ENCODE measurements around the gene FAM111B.
A peak's percentile ranks its signal among the peaks of the same experiment; 100 is the strongest.
"Not testable (repeated sequence)": the region's sequence is repeated elsewhere in the genome, so short reads cannot be mapped to it uniquely, and the experiment has no call there.

FAM111B gene

GRCh38 chr11:59097113-59097708 is 9.8 kb upstream of the FAM111B start:
- no peak for DNase-seq (ENCODE audit: extremely low spot score)
- ChIA-PET CTCF (interaction anchor here (0.7 to 1.0 kb wide), 3 partner anchors 10 to 61 kb away, joined by 3 read pairs; partner anchors contain the start of gene FAM111B), POLR2A (no interaction called here)
- TF ChIP-seq NFRKB (IDR thresholded peaks at IDR 0.05) (no peak), TARDBP (IDR thresholded peaks at IDR 0.05) (no peak), FOXK2 (IDR thresholded peaks at IDR 0.05) (no peak), SP1 (IDR thresholded peaks at IDR 0.05) (no peak), LEF1 (IDR thresholded peaks at IDR 0.05; ENCODE audit: borderline replicate concordance) (no peak), PKNOX1 (IDR thresholded peaks at IDR 0.05) (no peak), HDGF (IDR thresholded peaks at IDR 0.05; ENCODE audit: borderline replicate concordance) (no peak), FOXA1 (IDR thresholded peaks at IDR 0.05) (no peak), ZNF384 (IDR thresholded peaks at IDR 0.05) (no peak), CTBP1 (IDR thresholded peaks at IDR 0.05; ENCODE audit: borderline replicate concordance) (no peak), FOXM1 (IDR thresholded peaks at IDR 0.05; ENCODE audit: borderline replicate concordance) (no peak), SUZ12 (IDR thresholded peaks at IDR 0.05) (no peak), BHLHE40 (IDR thresholded peaks at IDR 0.05; ENCODE audit: borderline replicate concordance) (no peak), ARNT (IDR thresholded peaks at IDR 0.05) (no peak), ELF4 (IDR thresholded peaks at IDR 0.05) (no peak), L3MBTL2 (conservative IDR thresholded peaks at IDR 0.05) (no peak)

- POLR2A ChIA-PET; DNase-seq (ENCODE audit: extremely low spot score): not testable (repeated sequence)
- CTCF ChIA-PET: interaction anchor here (0.7 to 1.0 kb wide), 3 partner anchors 9 to 60 kb away, joined by 3 read pairs; partner anchors contain the start of gene FAM111B
Observed at GRCh38 chr11:59097938-59098337, 9.1 kb upstream of the FAM111B start.

- POLR2A ChIA-PET: no interaction called here
- DNase-seq (ENCODE audit: extremely low spot score): peak; percentile 12
- TF ChIP-seq LEF1 (IDR thresholded peaks at IDR 0.05; ENCODE audit: borderline replicate concordance) (no peak), FOXM1 (IDR thresholded peaks at IDR 0.05; ENCODE audit: borderline replicate concordance) (no peak), ARNT (IDR thresholded peaks at IDR 0.05) (no peak), PKNOX1 (IDR thresholded peaks at IDR 0.05) (no peak), ELF4 (IDR thresholded peaks at IDR 0.05) (no peak), HDGF (IDR thresholded peaks at IDR 0.05; ENCODE audit: borderline replicate concordance) (no peak), ZNF384 (IDR thresholded peaks at IDR 0.05) (no peak), SUZ12 (IDR thresholded peaks at IDR 0.05) (no peak), CTBP1 (IDR thresholded peaks at IDR 0.05; ENCODE audit: borderline replicate concordance) (no peak), SP1 (IDR thresholded peaks at IDR 0.05) (no peak), BHLHE40 (IDR thresholded peaks at IDR 0.05; ENCODE audit: borderline replicate concordance) (no peak), L3MBTL2 (conservative IDR thresholded peaks at IDR 0.05) (no peak), NFRKB (IDR thresholded peaks at IDR 0.05) (no peak), TARDBP (IDR thresholded peaks at IDR 0.05) (no peak)
- CTCF ChIA-PET: no interaction called here
Observed at GRCh38 chr11:59102259-59102765, 4.7 kb upstream of the FAM111B start.

GRCh38 chr11:59107721-59108120 is 684 bp downstream of the FAM111B start:
- DNase-seq (ENCODE audit: extremely low spot score); POLR2A ChIA-PET: not testable (repeated sequence)
- CTCF ChIA-PET: interaction anchor here (1.1 kb wide), 1 partner anchor 10 kb away, joined by 3 read pairs; no protein-coding TSS in a partner anchor

- ChIA-PET CTCF (no interaction called here), POLR2A (no interaction called here)
- DNase-seq (ENCODE audit: extremely low spot score): no peak
- TF ChIP-seq ZNF384 (IDR thresholded peaks at IDR 0.05) (no peak), L3MBTL2 (conservative IDR thresholded peaks at IDR 0.05) (no peak), FOXM1 (IDR thresholded peaks at IDR 0.05; ENCODE audit: borderline replicate concordance) (no peak), SP1 (IDR thresholded peaks at IDR 0.05) (no peak), FOXA1 (IDR thresholded peaks at IDR 0.05) (no peak), FOXK2 (IDR thresholded peaks at IDR 0.05) (no peak), ELF4 (IDR thresholded peaks at IDR 0.05) (no peak), NFRKB (IDR thresholded peaks at IDR 0.05) (no peak), LEF1 (IDR thresholded peaks at IDR 0.05; ENCODE audit: borderline replicate concordance) (no peak), PKNOX1 (IDR thresholded peaks at IDR 0.05) (no peak), HDGF (IDR thresholded peaks at IDR 0.05; ENCODE audit: borderline replicate concordance) (no peak), TARDBP (IDR thresholded peaks at IDR 0.05) (no peak), BHLHE40 (IDR thresholded peaks at IDR 0.05; ENCODE audit: borderline replicate concordance) (no peak)
Observed at GRCh38 chr11:59112494-59112893, 5.5 kb downstream of the FAM111B start.

- TF ChIP-seq HDGF (IDR thresholded peaks at IDR 0.05; ENCODE audit: borderline replicate concordance): no peak
- TF ChIP-seq LEF1 (IDR thresholded peaks at IDR 0.05; ENCODE audit: borderline replicate concordance): no peak
- TF ChIP-seq NFRKB (IDR thresholded peaks at IDR 0.05): no peak
- no peak for TF ChIP-seq TARDBP (IDR thresholded peaks at IDR 0.05)
- TF ChIP-seq ZNF384 (IDR thresholded peaks at IDR 0.05): no peak
- no peak for TF ChIP-seq FOXM1 (IDR thresholded peaks at IDR 0.05; ENCODE audit: borderline replicate concordance)
- no peak for TF ChIP-seq ELF4 (IDR thresholded peaks at IDR 0.05)
- no peak for TF ChIP-seq SUZ12 (IDR thresholded peaks at IDR 0.05)
- no peak for TF ChIP-seq SP1 (IDR thresholded peaks at IDR 0.05)
- TF ChIP-seq BHLHE40 (IDR thresholded peaks at IDR 0.05; ENCODE audit: borderline replicate concordance): no peak
- TF ChIP-seq FOXA1 (IDR thresholded peaks at IDR 0.05): no peak
- TF ChIP-seq ARNT (IDR thresholded peaks at IDR 0.05): no peak
- TF ChIP-seq CTBP1 (IDR thresholded peaks at IDR 0.05; ENCODE audit: borderline replicate concordance): no peak
- no peak for TF ChIP-seq PKNOX1 (IDR thresholded peaks at IDR 0.05)
- no peak for TF ChIP-seq L3MBTL2 (conservative IDR thresholded peaks at IDR 0.05)
- TF ChIP-seq FOXK2 (IDR thresholded peaks at IDR 0.05): no peak
- no peak for DNase-seq (ENCODE audit: extremely low spot score)
- CTCF ChIA-PET: no interaction called here
- POLR2A ChIA-PET: no interaction called here
Observed at GRCh38 chr11:59114344-59114743, 7.3 kb downstream of the FAM111B start.
